Right cardiac atrium (tissue), 5 donors: ENCODE results near the gene PITPNM1. TPM values are rescaled to one million over a fixed set of nuclear protein-coding genes. Genes with fewer than 3 reads are reported as not detected.
A peak's percentile ranks its signal among the peaks of the same experiment; 100 is the strongest.
"Not testable (repeated sequence)": the region's sequence is repeated elsewhere in the genome, so short reads cannot be mapped to it uniquely, and the experiment has no call there.

Experiments
- ATAC-seq, 2 donors: fragments of 200-7000 bp; cut with Tn5 transposase; one replicate each; pipeline versions ENCODE4 v1.8.0 to v1.9.1; 2020; ENCODE audit warnings: moderate library complexity in 2 of 2, mild to moderate bottlenecking in 1 of 2
- DNase-seq, 3 donors: peaks; one replicate each; pipeline ENCODE4 v3.0.0-alpha.2; 2020
- H3K27ac ChIP-seq: one replicate; pipeline ENCODE4 v1.5.1; 2013; ENCODE audit warnings: mild to moderate bottlenecking, low read length, control low read depth, moderate library complexity
- H3K27me3 ChIP-seq: one replicate; pipeline ENCODE4 v1.6.1; 2013; ENCODE audit not compliant: control insufficient read depth, insufficient read depth
- H3K4me1 ChIP-seq: one replicate; pipeline ENCODE4 v1.6.1; 2013; ENCODE audit warnings: low read length; ENCODE audit not compliant: control insufficient read depth, insufficient read depth
- H3K4me3 ChIP-seq: one replicate; pipeline ENCODE4 v1.5.1; 2013; ENCODE audit warnings: low read length, control low read depth
- H3K9me3 ChIP-seq: one replicate; pipeline ENCODE4 v1.6.1; 2013; ENCODE audit warnings: low read length; ENCODE audit not compliant: control insufficient read depth
- WGBS: extraction: QIAGEN DNeasy Blood & Tissue Kit; methylation state at CpG from one replicate; pipeline ENCODE4 v1.1.7; 2013; 5-methylcytosine and 5-hydroxymethylcytosine counted together
- intact Hi-C, 4 donors: fragments of 100-400 bp; cut with DNase I; formaldehyde crosslinking; loops; one replicate each; pipeline versions ENCODE4 v1.11.0 to v1.14.0; 2022 to 2023
- polyA plus RNA-seq: library from polyadenylated mRNA; stranded (reverse); fragments of 200-250 nt; gene quantifications from one replicate; pipeline ENCODE4 v1.2.3, GENCODE V29; 2013
- total RNA-seq, 4 donors: library from RNA; stranded (reverse); fragmentation: NEBNext Ultra II Directional; extraction: Animal tissue kit (Norgen Biotek cat#: 25700); gene quantifications; one replicate each; pipeline ENCODE4 v1.2.1, GENCODE V29; 2021
- donor health status: healthy with polysubstance abuse.
- donor health status: DM: no; HTN: yes; CAD: no.
- donor health status: DM: no; HTN: no; CAD: no.
- donor health status: DM: no; HTN: yes; CAD: no; lungs with severe emphysema.
- donor health status: DM: yes; HTN: yes; CAD: no.

PITPNM1 gene
- total and polyA plus RNA-seq, 5 donors = 13.7 to 26.3 (median 22.7) TPM

- 73% methylated on average over 11 of the region's 11 CpGs for WGBS
- no peaks in the 10 kb centered on the region for H3K9me3 ChIP-seq
Observed at GRCh38 chr11:67484847-67485311, 20.3 kb downstream of the PITPNM1 start.

GRCh38 chr11:67483831-67484665, 21.1 kb downstream of the PITPNM1 start:
- Histone ChIP-seq H3K27ac (no peak overlapping the region), H3K27me3 (no peaks in the 10 kb centered on the region), H3K9me3 (no peaks in the 10 kb centered on the region), H3K4me3 (no peak overlapping the region), H3K4me1 (peaks cover 14% of the 10 kb centered on the region)
- peak in 1 of 3 donors; percentile 30 for DNase-seq
- WGBS = 85% methylated on average over 16 of the region's 16 CpGs
- no peak for ATAC-seq
- intact Hi-C loops = no loop called here

More at GRCh38 chr11:67484847-67485311, 20.3 kb downstream of the PITPNM1 start:
- Histone ChIP-seq H3K27me3 (no peaks in the 10 kb centered on the region), H3K4me3 (no peak overlapping the region), H3K4me1 (peaks cover 14% of the 10 kb centered on the region), H3K27ac (no peak overlapping the region)
- intact Hi-C loops = no loop called here
- DNase-seq = peak in 2 of 3 donors; percentile 62 to 71
- ATAC-seq = no peak

GRCh38 chr11:67482827-67483798, 22.1 kb downstream of the PITPNM1 start, which contains the start of gene AIP:
Gene AIP (plus strand): TSS chr11:67483026. CDS start chr11:67483159, 133 bp downstream.
- DNase-seq = peak; percentile 98 to 99 (median 99)
- H3K4me3 ChIP-seq = peak within 1 kb of the TSS; percentile 56
- WGBS = 9% methylated on average over 60 of the region's 60 CpGs

GRCh38 chr11:67482275-67482826, 22.8 kb downstream of the PITPNM1 start:
- 52% methylated on average over 19 of the region's 19 CpGs for WGBS
- DNase-seq (peak in 2 of 3 donors; percentile 51 to 70), ATAC-seq (peak; percentile 1 to 5)
- Histone ChIP-seq H3K27me3 (no peaks in the 10 kb centered on the region), H3K27ac (peak overlapping the region; percentile 76), H3K9me3 (no peaks in the 10 kb centered on the region), H3K4me3 (peak overlapping the region; percentile 56), H3K4me1 (peaks cover 14% of the 10 kb centered on the region)
- intact Hi-C loops = no loop called here

More at GRCh38 chr11:67482827-67483798, 22.1 kb downstream of the PITPNM1 start, which contains the start of gene AIP:
- Histone ChIP-seq H3K27ac (peak within 1 kb of the TSS; percentile 78), H3K27me3 (no peaks in the 10 kb centered on the region), H3K4me1 (peaks cover 14% of the 10 kb centered on the region), H3K9me3 (no peaks in the 10 kb centered on the region)
- intact Hi-C loops = no loop called here
- peak; percentile 99 for ATAC-seq

- ATAC-seq, H3K27me3 ChIP-seq, H3K9me3 ChIP-seq, H3K4me3 ChIP-seq, H3K4me1 ChIP-seq, H3K27ac ChIP-seq, intact Hi-C loops: not testable (repeated sequence)
- peak in 1 of 3 donors; percentile 17 for DNase-seq
- 87% methylated on average over 12 of the region's 16 CpGs for WGBS
Observed at GRCh38 chr11:67477344-67478050, 27.7 kb downstream of the PITPNM1 start.

DNA sequence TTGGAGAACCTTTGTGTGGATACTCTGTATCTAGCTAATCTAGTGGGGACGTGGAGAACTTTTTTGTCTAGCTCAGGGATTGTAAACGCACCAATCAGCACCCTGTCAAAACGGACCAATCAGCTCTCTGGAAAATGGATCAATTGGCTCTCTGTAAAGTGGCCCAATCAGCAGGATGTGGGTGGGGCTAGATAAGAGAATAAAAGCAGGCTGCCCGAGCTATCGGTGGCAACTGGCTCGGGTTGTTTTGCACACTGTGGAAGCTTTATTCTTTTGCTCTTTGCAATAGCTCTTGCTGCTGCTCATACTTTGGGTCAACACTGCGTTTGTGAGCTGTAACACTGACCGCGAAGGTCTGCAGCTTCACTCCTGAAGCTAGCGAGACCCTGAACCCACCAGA, 28.5 kb downstream of the PITPNM1 start:
- H3K9me3 ChIP-seq, H3K27me3 ChIP-seq, H3K27ac ChIP-seq, intact Hi-C loops, H3K4me3 ChIP-seq, ATAC-seq, H3K4me1 ChIP-seq: not testable (repeated sequence)
- 77% methylated on average over 10 of the region's 10 CpGs for WGBS
- DNase-seq = peak in 1 of 3 donors; percentile 7

- Histone ChIP-seq H3K4me1 (peaks cover 2% of the 10 kb centered on the region), H3K9me3 (no peaks in the 10 kb centered on the region), H3K27me3 (no peaks in the 10 kb centered on the region), H3K4me3 (no peak overlapping the region), H3K27ac (no peak overlapping the region)
- intact Hi-C loops = no loop called here
- DNase-seq (no peak), ATAC-seq (no peak)
- 75% methylated on average over 7 of the region's 7 CpGs for WGBS
Observed at GRCh38 chr11:67472882-67473281, 32.3 kb downstream of the PITPNM1 start.

GRCh38 chr11:67470337-67471002, 34.7 kb downstream of the PITPNM1 start:
- H3K27ac ChIP-seq = no peak overlapping the region
- DNase-seq = peak in 1 of 3 donors; percentile 2
- no peaks in the 10 kb centered on the region for H3K27me3 ChIP-seq
- H3K4me3 ChIP-seq = no peak overlapping the region
- no peak for ATAC-seq
- no peaks in the 10 kb centered on the region for H3K9me3 ChIP-seq
- intact Hi-C loops = no loop called here
- 84% methylated on average over 8 of the region's 8 CpGs for WGBS
- peaks cover 3% of the 10 kb centered on the region for H3K4me1 ChIP-seq

- DNase-seq = no peak
Observed at GRCh38 chr11:67469508-67469811, 35.7 kb downstream of the PITPNM1 start.

More at GRCh38 chr11:67469508-67469811, 35.7 kb downstream of the PITPNM1 start:
- intact Hi-C loops = loop anchor here in 2 of 4 donors (5.0 to 10.0 kb wide), 2 partner anchors 55 to 67 kb away; partner anchors contain the start of genes CARNS1 (in 1 of the 2), PPP1CA (in 1 of the 2) and TBC1D10C (in 1 of the 2)
- H3K27ac ChIP-seq = peak overlapping the region; percentile 79
- H3K4me1 ChIP-seq = peaks cover 3% of the 10 kb centered on the region
- 12% methylated on average over 9 of the region's 9 CpGs for WGBS
- no peaks in the 10 kb centered on the region for H3K9me3 ChIP-seq
- peak overlapping the region; percentile 75 for H3K4me3 ChIP-seq
- no peaks in the 10 kb centered on the region for H3K27me3 ChIP-seq
- no peak for ATAC-seq
